Glomerular endothelial cell (primary cell): ENCODE results near the gene JAM3. TPM values are rescaled to one million over a fixed set of nuclear protein-coding genes. Genes with fewer than 3 reads are reported as not detected.

ENCODE experiments used
- DNase-seq: peaks from one replicate; pipeline ENCODE4 v3.0.0-alpha.2; 2011; ENCODE audit warnings: low read depth, low spot score; ENCODE audit errors: extremely low read depth
- total RNA-seq: library from RNA; depleted of rRNA; stranded (reverse); fragments of >200 nt; gene quantifications from 2 replicates; pipeline ENCODE4 v1.2.3, GENCODE V29; 2015

Gene JAM3
- total RNA-seq, result 108 and 138 TPM in 2 replicates

GRCh38 chr11:134068829-134069425 is at the start of gene JAM3:
Gene JAM3 (plus strand): TSS chr11:134069072. CDS start chr11:134069084, 12 bp downstream.
- DNase-seq, result peak; percentile 50

- DNase-seq, result no peak
Observed at GRCh38 chr11:134019500-134019899, 49.4 kb upstream of the JAM3 start.

GRCh38 chr11:134020598-134020997 is 48.3 kb upstream of the JAM3 start:
- no peak for DNase-seq

- DNase-seq, result no peak
Observed at GRCh38 chr11:134021326-134021725, 47.5 kb upstream of the JAM3 start.

GRCh38 chr11:134022748-134023147 is 46.1 kb upstream of the JAM3 start:
- no peak for DNase-seq

GRCh38 chr11:134024420-134025081 is 44.3 kb upstream of the JAM3 start:
- no peak for DNase-seq

- no peak for DNase-seq
Observed at GRCh38 chr11:134025082-134025429, 43.8 kb upstream of the JAM3 start.

GRCh38 chr11:134026655-134027343 is 42.1 kb upstream of the JAM3 start:
- no peak for DNase-seq

GRCh38 chr11:134027671-134028070 is 41.2 kb upstream of the JAM3 start:
- no peak for DNase-seq

- no peak for DNase-seq
Observed at GRCh38 chr11:134028368-134028920, 40.4 kb upstream of the JAM3 start.

GRCh38 chr11:134030853-134031252 is 38.0 kb upstream of the JAM3 start:
- DNase-seq, result no peak

GRCh38 chr11:134032043-134032442 is 36.8 kb upstream of the JAM3 start:
- no peak for DNase-seq

- DNase-seq, result no peak
Observed at GRCh38 chr11:134032501-134033091, 36.3 kb upstream of the JAM3 start.

- no peak for DNase-seq
Observed at GRCh38 chr11:134033276-134033675, 35.6 kb upstream of the JAM3 start.

GRCh38 chr11:134033696-134034491 is 35.0 kb upstream of the JAM3 start:
- peak; percentile 12 for DNase-seq

GRCh38 chr11:134034496-134035381 is 34.1 kb upstream of the JAM3 start:
- DNase-seq, result no peak

GRCh38 chr11:134036492-134037045 is 32.3 kb upstream of the JAM3 start:
- DNase-seq, result no peak

- no peak for DNase-seq
Observed at GRCh38 chr11:134037046-134037908, 31.6 kb upstream of the JAM3 start.
